UCSD-AML1 (cell line): ENCODE measurements around the gene TUBA8.

Experiments used
- DNase-seq: peaks from one replicate; lab custom pipeline; 2025; ENCODE audit not compliant: unreplicated experiment; lab: John Stamatoyannopoulos, UW

Gene TUBA8

GRCh38 chr22:18077087-18077638 lies 33.4 kb upstream of the TUBA8 start:
- DNase-seq = no peak

GRCh38 chr22:18077639-18078328 lies 32.8 kb upstream of the TUBA8 start, which contains the start of gene PEX26:
Gene PEX26 (plus strand): TSS chr22:18077990. CDS start chr22:18078377, 387 bp downstream.
- DNase-seq = peak; percentile 93

- DNase-seq = peak; percentile 51
These were observed 32.1 kb upstream of the TUBA8 start for GRCh38 chr22:18078329-18079041.

- no peak for DNase-seq
These were observed 30.8 kb upstream of the TUBA8 start for GRCh38 chr22:18079706-18080233.

- no peak for DNase-seq
These were observed 29.2 kb upstream of the TUBA8 start for GRCh38 chr22:18081416-18081815.

- no peak for DNase-seq
These were observed 28.1 kb upstream of the TUBA8 start for GRCh38 chr22:18082467-18082866.

GRCh38 chr22:18083406-18083805 lies 27.2 kb upstream of the TUBA8 start:
- DNase-seq = no peak

- DNase-seq = no peak
These were observed 25.4 kb upstream of the TUBA8 start for GRCh38 chr22:18085188-18085587.

GRCh38 chr22:18087350-18087855 lies 23.2 kb upstream of the TUBA8 start:
- no peak for DNase-seq

- DNase-seq = no peak
These were observed 21.6 kb upstream of the TUBA8 start for GRCh38 chr22:18088825-18089568.

- DNase-seq = no peak
These were observed 20.3 kb upstream of the TUBA8 start for GRCh38 chr22:18090286-18090685.

GRCh38 chr22:18091478-18091877 lies 19.1 kb upstream of the TUBA8 start:
- no peak for DNase-seq

- DNase-seq = no peak
These were observed 18.6 kb upstream of the TUBA8 start for GRCh38 chr22:18091916-18092526.

- no peak for DNase-seq
These were observed 16.9 kb upstream of the TUBA8 start for GRCh38 chr22:18093661-18094060.

- no peak for DNase-seq
These were observed 15.4 kb upstream of the TUBA8 start for GRCh38 chr22:18095101-18095805.

GRCh38 chr22:18096823-18097222 lies 13.8 kb upstream of the TUBA8 start:
- no peak for DNase-seq

GRCh38 chr22:18100781-18101180 lies 9.8 kb upstream of the TUBA8 start:
- DNase-seq = no peak

GRCh38 chr22:18101536-18101935 lies 9.1 kb upstream of the TUBA8 start:
- no peak for DNase-seq

- no peak for DNase-seq
These were observed 6.9 kb upstream of the TUBA8 start for GRCh38 chr22:18103527-18104269.
